Measurements from ENCODE around the gene PPT1.

PPT1 gene

DNA sequence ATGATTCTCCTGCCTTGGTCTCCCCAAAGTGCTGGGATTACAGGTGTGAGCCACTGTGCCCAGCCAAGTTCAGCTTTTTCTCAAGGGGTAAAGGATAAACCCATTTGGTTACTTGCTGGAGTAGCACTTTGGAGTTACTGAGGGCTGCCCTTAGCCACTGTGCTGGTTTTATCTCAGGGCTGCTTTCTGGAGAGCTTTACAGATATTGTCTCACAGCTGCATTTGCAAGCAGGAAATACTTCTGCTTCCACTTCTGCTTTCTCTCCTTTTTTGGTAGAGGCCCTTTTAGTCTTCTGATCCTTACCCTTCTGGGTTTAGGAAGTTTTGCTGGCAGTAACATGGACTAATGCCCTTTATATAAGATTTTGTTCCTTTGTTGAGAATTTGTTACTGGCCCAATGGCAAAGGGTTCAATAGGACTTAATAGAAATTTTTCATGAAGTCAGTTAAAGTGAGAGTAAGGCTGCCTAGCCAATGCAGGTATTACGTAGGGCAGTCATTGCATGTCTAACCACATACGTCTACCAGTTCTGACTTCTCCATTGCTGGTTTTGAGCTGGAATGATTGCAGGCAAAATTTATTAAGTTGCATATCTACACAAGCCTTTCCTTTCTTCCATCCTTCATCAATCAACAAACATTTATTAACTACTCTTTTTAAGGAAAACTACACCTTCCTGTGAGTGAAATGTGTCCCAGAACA lies 32.1 kb downstream of the PPT1 start:
- TF ChIP-seq, protein P1, sequence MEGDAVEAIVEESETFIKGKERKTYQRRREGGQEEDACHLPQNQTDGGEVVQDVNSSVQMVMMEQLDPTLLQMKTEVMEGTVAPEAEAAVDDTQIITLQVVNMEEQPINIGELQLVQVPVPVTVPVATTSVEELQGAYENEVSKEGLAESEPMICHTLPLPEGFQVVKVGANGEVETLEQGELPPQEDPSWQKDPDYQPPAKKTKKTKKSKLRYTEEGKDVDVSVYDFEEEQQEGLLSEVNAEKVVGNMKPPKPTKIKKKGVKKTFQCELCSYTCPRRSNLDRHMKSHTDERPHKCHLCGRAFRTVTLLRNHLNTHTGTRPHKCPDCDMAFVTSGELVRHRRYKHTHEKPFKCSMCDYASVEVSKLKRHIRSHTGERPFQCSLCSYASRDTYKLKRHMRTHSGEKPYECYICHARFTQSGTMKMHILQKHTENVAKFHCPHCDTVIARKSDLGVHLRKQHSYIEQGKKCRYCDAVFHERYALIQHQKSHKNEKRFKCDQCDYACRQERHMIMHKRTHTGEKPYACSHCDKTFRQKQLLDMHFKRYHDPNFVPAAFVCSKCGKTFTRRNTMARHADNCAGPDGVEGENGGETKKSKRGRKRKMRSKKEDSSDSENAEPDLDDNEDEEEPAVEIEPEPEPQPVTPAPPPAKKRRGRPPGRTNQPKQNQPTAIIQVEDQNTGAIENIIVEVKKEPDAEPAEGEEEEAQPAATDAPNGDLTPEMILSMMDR (IDR thresholded peaks at IDR 0.05; ENCODE audit: control insufficient read depth, extremely low read depth, insufficient read depth) = no peak
- H3K4me3 ChIP-seq (ENCODE audit: low read depth, low read length) = no peak overlapping the region
- no peak for DNase-seq (ENCODE audit: low read depth)

- TF ChIP-seq, protein P1 (IDR thresholded peaks at IDR 0.05; ENCODE audit: control insufficient read depth, extremely low read depth, insufficient read depth) = no peak
- no peak for DNase-seq (ENCODE audit: low read depth)
- no peak overlapping the region for H3K4me3 ChIP-seq (ENCODE audit: low read depth, low read length)
Observed at GRCh38 chr1:40059960-40060750, 36.9 kb downstream of the PPT1 start.

DNA sequence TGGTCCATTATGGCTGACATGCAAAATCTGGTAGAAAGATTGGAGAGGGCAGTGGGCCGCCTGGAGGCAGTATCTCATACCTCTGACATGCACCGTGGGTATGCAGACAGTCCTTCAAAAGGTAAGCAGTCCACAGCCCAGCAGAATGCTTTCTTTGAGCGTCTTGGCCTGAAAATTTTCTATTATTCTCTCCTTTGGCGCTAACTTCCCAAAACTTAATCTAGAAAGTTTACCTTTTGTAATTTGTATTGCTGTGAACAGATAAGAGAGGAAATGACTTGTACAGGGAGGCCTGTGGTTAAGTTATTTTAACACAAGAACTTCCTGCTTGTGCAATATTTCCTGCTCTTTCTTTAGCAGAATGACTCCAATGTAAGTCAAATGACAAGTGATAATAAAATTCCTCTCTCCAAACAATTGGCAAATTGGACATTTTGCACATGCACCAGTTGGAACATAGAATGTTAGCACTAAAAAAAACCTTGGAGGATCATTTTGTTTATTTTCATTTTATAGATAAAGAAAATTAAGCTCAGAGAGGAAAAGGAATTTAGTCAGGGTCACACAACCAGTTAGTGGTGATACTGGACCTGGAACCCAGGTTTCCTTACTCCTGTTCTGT lies 37.6 kb downstream of the PPT1 start:
- TF ChIP-seq, protein P1 (IDR thresholded peaks at IDR 0.05; ENCODE audit: control insufficient read depth, extremely low read depth, insufficient read depth) = no peak
- peak; percentile 26 for DNase-seq (ENCODE audit: low read depth)
- no peak overlapping the region for H3K4me3 ChIP-seq (ENCODE audit: low read depth, low read length)

DNA sequence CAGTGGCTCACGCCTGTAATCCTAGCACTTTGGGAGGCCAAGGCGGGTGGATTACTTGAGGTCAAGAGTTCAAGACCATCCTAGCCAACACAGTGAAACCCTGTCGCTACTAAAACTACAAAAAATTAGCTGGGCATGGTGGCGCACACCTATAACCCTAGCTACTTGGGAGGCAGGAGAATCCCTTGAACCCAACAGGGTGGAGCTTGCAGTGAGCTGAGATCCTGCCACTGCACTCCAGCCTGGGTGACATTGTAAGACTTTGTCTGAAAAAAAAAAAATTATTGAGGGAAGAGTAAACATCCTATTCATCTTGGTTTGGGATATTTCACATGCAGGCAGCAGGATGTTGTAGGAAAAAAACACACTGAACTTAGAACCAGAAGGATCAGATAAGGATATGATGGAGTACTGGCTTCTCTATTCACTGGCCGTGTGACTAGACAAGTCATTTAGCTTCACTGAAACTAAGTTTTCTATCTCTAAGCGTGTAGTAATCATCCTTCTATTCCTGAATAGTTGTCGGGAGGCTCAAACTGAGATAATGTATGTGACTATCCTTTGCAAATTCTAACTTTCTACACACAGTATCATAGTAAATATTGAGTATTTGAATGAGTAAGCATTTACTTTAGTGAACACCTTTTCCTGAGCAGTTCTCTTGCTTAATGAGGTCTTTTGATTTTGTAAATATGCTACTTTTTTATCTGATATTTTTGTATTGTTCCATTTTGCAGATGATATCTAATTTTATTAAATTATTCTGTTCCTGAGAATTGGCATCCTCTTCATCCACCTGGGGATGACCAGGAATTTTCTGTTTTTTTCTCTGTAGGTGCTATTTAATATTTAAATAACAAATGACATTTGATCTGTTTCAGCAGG lies 38.4 kb downstream of the PPT1 start:
- DNase-seq (ENCODE audit: low read depth) = no peak
- no peak overlapping the region for H3K4me3 ChIP-seq (ENCODE audit: low read depth, low read length)

DNA sequence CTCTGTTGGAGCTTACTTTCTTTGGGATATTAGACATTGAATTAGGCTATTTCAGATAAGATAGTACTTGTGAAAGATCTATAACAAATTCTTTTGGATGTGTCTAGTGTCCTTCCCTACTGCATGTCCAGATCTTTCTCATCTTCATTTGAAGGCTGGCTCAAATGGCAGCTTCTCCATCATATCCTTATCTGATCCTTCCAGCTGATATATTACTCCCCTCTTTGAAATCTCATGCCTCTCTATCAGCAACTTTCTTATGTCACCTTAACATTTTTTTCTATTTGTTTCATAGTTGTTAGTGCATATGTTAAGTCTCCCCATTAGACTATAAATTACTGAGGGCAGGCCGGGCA lies 39.0 kb downstream of the PPT1 start:
- H3K4me3 ChIP-seq (ENCODE audit: low read depth, low read length) = no peak overlapping the region
- DNase-seq (ENCODE audit: low read depth) = no peak
- TF ChIP-seq, protein P1 (IDR thresholded peaks at IDR 0.05; ENCODE audit: control insufficient read depth, extremely low read depth, insufficient read depth) = no peak

More for the DNA sequence above, 38.4 kb downstream of the PPT1 start:
- TF ChIP-seq, protein P1 (IDR thresholded peaks at IDR 0.05; ENCODE audit: control insufficient read depth, extremely low read depth, insufficient read depth) = no peak

GRCh38 chr1:40057310-40058030 lies 39.6 kb downstream of the PPT1 start:
- DNase-seq (ENCODE audit: low read depth) = no peak
- TF ChIP-seq, protein P1 (IDR thresholded peaks at IDR 0.05; ENCODE audit: control insufficient read depth, extremely low read depth, insufficient read depth) = no peak
- H3K4me3 ChIP-seq (ENCODE audit: low read depth, low read length) = no peak overlapping the region

Measured in LNCaP clone FGC (cell line).